H1 (cell line): ENCODE measurements around the gene TMEM39B. TPM values are rescaled to one million over a fixed set of nuclear protein-coding genes. Genes with fewer than 3 reads are reported as not detected.

Experiments used
- CTCF ChIA-PET: fragments of 300-600 bp; sonication (Branson Sonifier 250); formaldehyde crosslinking; loops from one replicate; lab custom pipeline; 2021; ENCODE audit not compliant: partially characterized antibody; lab: Charles Lee
- POLR2A ChIA-PET: fragments of 300-600 bp; sonication (Branson Sonifier 250); formaldehyde crosslinking; loops from one replicate; lab custom pipeline; 2021; ENCODE audit warnings: inconsistent platforms; ENCODE audit not compliant: partially characterized antibody; lab: Charles Lee
- DNase-seq, 2 experiments: peaks; one replicate each; pipeline versions ENCODE4 v3.0.0 to v3.0.0-alpha.2; 2010 to 2022; ENCODE audit warnings: low spot score in 2 of 2, low read depth in 1 of 2, mixed read lengths in 1 of 2
- FAIRE-seq: peaks from 2 replicates; lab custom pipeline; 2011; peaks lifted over from hg19 to GRCh38; lab: Jason Lieb, UNC
- H2AFZ ChIP-seq: 2 replicates; pipeline ENCODE4 v1.8.1; 2012; ENCODE audit warnings: low read length, inconsistent platforms
- H2AK5ac ChIP-seq: 2 replicates; pipeline ENCODE4 v1.6.1; 2013; ENCODE audit warnings: low read depth, low read length
- H2BK120ac ChIP-seq: replicated peaks from 2 replicates; pipeline ENCODE3; 2013; ENCODE audit warnings: low read depth, low read length, inconsistent platforms
- H2BK12ac ChIP-seq: 2 replicates; pipeline ENCODE4 v1.6.1; 2013; ENCODE audit warnings: low read depth, low read length
- H2BK15ac ChIP-seq: 2 replicates; pipeline ENCODE4 v1.6.1; 2013; ENCODE audit warnings: low read length
- H2BK20ac ChIP-seq: 2 replicates; pipeline ENCODE4 v1.6.1; 2013; ENCODE audit warnings: low read length
- H2BK5ac ChIP-seq: 2 replicates; pipeline ENCODE4 v1.6.1; 2013; ENCODE audit warnings: low read depth, low read length
- H3K14ac ChIP-seq: 2 replicates; pipeline ENCODE4 v1.6.1; 2013; ENCODE audit warnings: inconsistent platforms; ENCODE audit not compliant: insufficient read length
- H3K18ac ChIP-seq: 2 replicates; pipeline ENCODE4 v1.6.1; 2013; ENCODE audit warnings: low read length; ENCODE audit errors: extremely low read depth
- H3K23ac ChIP-seq: 2 replicates; pipeline ENCODE4 v1.6.1; 2013; ENCODE audit warnings: inconsistent platforms; ENCODE audit not compliant: insufficient read length
- H3K23me2 ChIP-seq: 2 replicates; pipeline ENCODE4 v1.6.1; 2013; ENCODE audit warnings: low read depth, low read length
- H3K27ac ChIP-seq: 2 replicates; pipeline ENCODE4 v1.6.1; 2011; ENCODE audit warnings: low read depth, low read length, inconsistent platforms
- H3K27me3 ChIP-seq, 4 experiments: replicated peaks in 1 of 4; 1 replicate in 1 of 4; 2 replicates in 3 of 4; pipeline versions ENCODE4 v1.6.1 to v1.8.1; 2011 to 2013; ENCODE audit warnings: low read length in 3 of 4, mild to moderate bottlenecking in 3 of 4, inconsistent platforms in 2 of 4, mixed read lengths in 2 of 4, moderate library complexity in 1 of 4; ENCODE audit not compliant: control insufficient read depth in 3 of 4, insufficient read depth in 3 of 4; ENCODE audit errors: extremely low read depth in 1 of 4
- H3K36me3 ChIP-seq, 4 experiments: 2 replicates each; pipeline versions ENCODE4 v1.6.1 to v1.8.1; 2011 to 2013; ENCODE audit warnings: mild to moderate bottlenecking in 4 of 4, low read length in 3 of 4, moderate library complexity in 2 of 4, control low read depth in 1 of 4, inconsistent platforms in 1 of 4; ENCODE audit not compliant: insufficient read depth in 4 of 4, control insufficient read depth in 2 of 4
- H3K4ac ChIP-seq: replicated peaks from 2 replicates; pipeline ENCODE3; 2013; ENCODE audit warnings: low read length, low read depth, mixed read lengths, inconsistent platforms; ENCODE audit not compliant: insufficient read length
- H3K4me1 ChIP-seq, 4 experiments: replicated peaks in 1 of 4; 1 replicate in 1 of 4; 2 replicates in 3 of 4; pipeline versions ENCODE4 v1.6.1 to v1.8.1; 2011 to 2013; ENCODE audit warnings: low read length in 3 of 4, inconsistent platforms in 2 of 4, mixed read lengths in 1 of 4; ENCODE audit not compliant: insufficient read depth in 4 of 4, control insufficient read depth in 3 of 4
- H3K4me2 ChIP-seq, 2 experiments: 2 replicates each; pipeline versions ENCODE4 v1.6.1 to v1.8.1; 2011 to 2013; ENCODE audit warnings: low read depth in 2 of 2, low read length in 2 of 2, control low read depth in 1 of 2, inconsistent platforms in 1 of 2, mild to moderate bottlenecking in 1 of 2; ENCODE audit not compliant: insufficient read depth in 1 of 2
- H3K4me3 ChIP-seq, 4 experiments: fragments of 200-600, 300-600 bp in 1 of 4; sonication (generic), shearing (Covaris generic), sonication (Bioruptor Twin) in 1 of 4; 2 replicates each; pipeline versions ENCODE4 v1.5.1 to v1.8.1; 2011 to 2016; ENCODE audit warnings: low read length in 4 of 4, low read depth in 3 of 4, control low read depth in 2 of 4, inconsistent platforms in 2 of 4, mild to moderate bottlenecking in 2 of 4, mixed read lengths in 1 of 4, moderate library complexity in 1 of 4; ENCODE audit not compliant: insufficient read depth in 2 of 4; ENCODE audit errors: extremely low read depth in 1 of 4
- H3K56ac ChIP-seq: replicated peaks from 2 replicates; pipeline ENCODE3; 2013; ENCODE audit warnings: low read depth, mild to moderate bottlenecking, mixed read lengths, low read length, inconsistent platforms; ENCODE audit not compliant: insufficient read length
- H3K79me1 ChIP-seq: 2 replicates; pipeline ENCODE4 v1.6.1; 2013; ENCODE audit warnings: low read depth, low read length, control low read depth
- H3K79me2 ChIP-seq, 2 experiments: 2 replicates each; pipeline versions ENCODE4 v1.6.1 to v1.8.1; 2012 to 2013; ENCODE audit warnings: low read length in 2 of 2, mild to moderate bottlenecking in 2 of 2, inconsistent platforms in 1 of 2; ENCODE audit not compliant: insufficient read depth in 2 of 2, control insufficient read depth in 1 of 2
- H3K9ac ChIP-seq, 4 experiments: replicated peaks in 1 of 4; 1 replicate in 1 of 4; 2 replicates in 3 of 4; pipeline versions ENCODE4 v1.6.1 to v1.8.1; 2011 to 2013; ENCODE audit warnings: low read depth in 3 of 4, low read length in 3 of 4, control low read depth in 2 of 4, mild to moderate bottlenecking in 2 of 4, moderate library complexity in 2 of 4, inconsistent platforms in 1 of 4; ENCODE audit errors: extremely low read depth in 1 of 4
- H3K9me3 ChIP-seq, 2 experiments: 2 replicates each; pipeline versions ENCODE4 v1.6.1 to v1.8.1; 2012 to 2013; ENCODE audit warnings: mild to moderate bottlenecking in 2 of 2, moderate library complexity in 2 of 2, control low read depth in 1 of 2, inconsistent platforms in 1 of 2, low read depth in 1 of 2, low read length in 1 of 2, mixed read lengths in 1 of 2; ENCODE audit not compliant: insufficient read depth in 2 of 2
- H4K20me1 ChIP-seq, 2 experiments: replicated peaks in 1 of 2; 2 replicates each; pipeline versions ENCODE3 to v1.8.1; 2011 to 2013; ENCODE audit warnings: inconsistent platforms in 2 of 2, low read length in 2 of 2, mild to moderate bottlenecking in 1 of 2; ENCODE audit not compliant: insufficient read depth in 2 of 2, control insufficient read depth in 1 of 2
- H4K5ac ChIP-seq: 2 replicates; pipeline ENCODE4 v1.6.1; 2013; ENCODE audit warnings: low read length, low read depth, mixed read lengths, inconsistent platforms; ENCODE audit not compliant: insufficient read length
- H4K8ac ChIP-seq: 2 replicates; pipeline ENCODE4 v1.8.0; 2013; ENCODE audit warnings: mild to moderate bottlenecking, moderate library complexity, low read length, inconsistent platforms; ENCODE audit not compliant: insufficient read depth; ENCODE audit errors: extremely low read depth
- H4K91ac ChIP-seq: replicated peaks from 2 replicates; pipeline ENCODE3; 2013; ENCODE audit warnings: low read length, mixed read lengths, inconsistent platforms; ENCODE audit not compliant: insufficient read length
- CBX8 ChIP-seq: fragments of 300-800, 300-1000 bp; sonication (generic); IDR thresholded peaks from 2 replicates; pipeline ENCODE4 v1.7.1; 2016; ENCODE audit warnings: low read depth, low read length, borderline replicate concordance
- CHD1 ChIP-seq: IDR thresholded peaks from 2 replicates; pipeline ENCODE4 v1.6.1; 2012; ENCODE audit warnings: low read depth, low read length, improper control_type of control experiment
- HDAC2 ChIP-seq, 2 experiments: fragments of 300-600 bp in 1 of 2; sonication (generic) in 1 of 2; IDR thresholded peaks; 2 replicates each; pipeline ENCODE4 v1.6.1; 2011 to 2012; ENCODE audit warnings: low read depth in 2 of 2, low read length in 2 of 2, mild to moderate bottlenecking in 2 of 2, moderate library complexity in 2 of 2, borderline replicate concordance in 1 of 2, inconsistent platforms in 1 of 2
- JUN ChIP-seq: IDR thresholded peaks from 2 replicates; pipeline ENCODE4 v1.6.1; 2011; ENCODE audit warnings: low read depth, mild to moderate bottlenecking, improper control_type of control experiment, low read length
- KDM1A ChIP-seq: fragments of 200-600, 300-600 bp; sonication (generic); IDR thresholded peaks from 2 replicates; pipeline ENCODE4 v1.7.1; 2016; ENCODE audit warnings: mild to moderate bottlenecking, low read length, borderline replicate concordance
- MAFK ChIP-seq: IDR thresholded peaks from 2 replicates; pipeline ENCODE4 v1.6.1; 2012; ENCODE audit warnings: low read depth, mild to moderate bottlenecking, improper control_type of control experiment, low read length
- NRF1 ChIP-seq: IDR thresholded peaks from 2 replicates; pipeline ENCODE4 v1.6.1; 2011; ENCODE audit warnings: mild to moderate bottlenecking, low read depth, low read length, improper control_type of control experiment
- POLR2AphosphoS5 ChIP-seq: IDR thresholded peaks from 2 replicates; pipeline ENCODE4 v1.6.1; 2011; ENCODE audit warnings: low read depth, low read length
- POU5F1 ChIP-seq: IDR thresholded peaks from 2 replicates; pipeline ENCODE4 v1.6.1; 2011; ENCODE audit warnings: low read depth, mild to moderate bottlenecking, low read length, moderate library complexity
- SRF ChIP-seq: IDR thresholded peaks from 2 replicates; pipeline ENCODE4 v1.6.1; 2011; ENCODE audit warnings: mild to moderate bottlenecking, low read depth, low read length, moderate library complexity
- WGBS, 2 experiments: shearing (Covaris generic) in 1 of 2; methylation state at CpG; one replicate each; pipeline versions ENCODE4 v1.1.6 to v1.1.7; 2013 to 2015; ENCODE audit warnings: low lambda C conversion rate in 2 of 2, mixed read lengths in 2 of 2, inconsistent platforms in 1 of 2, low coverage in 1 of 2, missing lambda C conversion rate in 1 of 2; ENCODE audit not compliant: insufficient replicate concordance in 2 of 2, insufficient coverage in 1 of 2, insufficient read length in 1 of 2; ENCODE audit errors: extremely low coverage in 1 of 2, missing lambda C conversion rate in 1 of 2; 5-methylcytosine and 5-hydroxymethylcytosine counted together
- polyA plus RNA-seq, 7 experiments: library from polyadenylated mRNA; depleted of rRNA in 3 of 7; stranded (reverse) in 5 of 7; unstranded in 2 of 7; fragments of >200 nt in 5 of 7; fragments of 200-250 nt in 2 of 7; gene quantifications; 1 replicate in 5 of 7; 2 replicates in 1 of 7; 4 replicates in 1 of 7; pipeline versions ENCODE4 v1.2.1 to v1.2.3, GENCODE V29; 2011 to 2013; ENCODE audit warnings: missing spikeins in 2 of 7, mixed read lengths in 2 of 7
- total RNA-seq: library from RNA; stranded (reverse); fragmentation: NEBNext Ultra II Directional; extraction: Animal tissue kit (Norgen Biotek cat#: 25700); gene quantifications from 2 replicates; pipeline ENCODE4 v1.2.1, GENCODE V29; 2021
- TF ChIP-seq, protein P1 (sequence below): IDR thresholded peaks from 2 replicates; pipeline ENCODE4 v1.6.1; 2011; ENCODE audit warnings: low read length, improper control_type of control experiment
- TF ChIP-seq, protein P2 (sequence below): IDR thresholded peaks from 2 replicates; pipeline ENCODE4 v1.6.1; 2012; ENCODE audit warnings: inconsistent platforms

The TMEM39B gene
- total and polyA plus RNA-seq, 2 of the 8 experiments (the other 6 are each of a cell fraction or from before 2014, with no cell fraction given): 25.3 to 32.7 TPM

DNA sequence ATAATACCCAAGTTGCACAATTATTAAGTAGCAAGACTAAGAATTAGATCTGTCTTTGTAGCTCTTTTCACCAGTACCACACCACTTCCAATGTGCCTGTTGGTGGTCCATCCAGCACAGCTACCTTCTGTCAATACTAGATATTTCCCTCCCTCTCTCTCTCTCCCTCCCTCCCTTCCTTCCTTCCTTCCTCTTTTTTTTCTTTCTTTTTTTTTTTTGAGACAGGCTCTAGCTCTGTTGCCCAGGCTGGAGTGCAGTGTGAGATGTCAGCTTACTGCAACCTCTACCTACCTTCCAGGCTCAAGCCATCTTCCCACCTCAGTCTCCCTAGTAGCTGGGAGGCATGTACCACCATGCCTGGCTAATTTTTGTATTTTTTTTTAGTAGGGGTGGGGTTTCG is 56.2 kb downstream of the TMEM39B start:
- Histone ChIP-seq H2AFZ (no peak overlapping the region), H3K4me3 (no peak overlapping the region), H2AK5ac (no peak overlapping the region), H3K56ac (no peak overlapping the region), H3K4me1 (peaks cover 0 to 3% (median 0%) of the 10 kb centered on the region in 4 experiments; a peak in 3 of 7 replicates), H3K23ac (no peak overlapping the region), H3K9me3 (no peaks in the 10 kb centered on the region), H3K36me3 (no peaks in the 10 kb centered on the region), H4K91ac (no peak overlapping the region), H3K79me1 (no peaks in the 10 kb centered on the region; the same call in 1 of the 2 replicates), H3K4ac (no peak overlapping the region), H3K9ac (no peak overlapping the region), H3K14ac (no peak overlapping the region), H2BK12ac (no peak overlapping the region), H3K27ac (no peak overlapping the region), H2BK5ac (no peak overlapping the region), H3K79me2 (peaks cover 0 to 58% of the 10 kb centered on the region in 2 experiments; a peak in 3 of 4 replicates), H2BK120ac (no peak overlapping the region), H4K5ac (no peak overlapping the region), H3K23me2 (no peaks in the 10 kb centered on the region), H3K27me3 (no peaks in the 10 kb centered on the region), H4K20me1 (peaks cover 0 to 2% of the 10 kb centered on the region in 2 experiments), H2BK20ac (no peak overlapping the region), H4K8ac (no peak overlapping the region), H2BK15ac (no peak overlapping the region), H3K4me2 (no peak overlapping the region), H3K18ac (no peak overlapping the region)
- POLR2A ChIA-PET: interaction anchor here (0.7 to 2.2 kb wide), 4 partner anchors 10 to 203 kb away, joined by 3 to 7 read pairs (median 4); no protein-coding TSS in a partner anchor
- DNase-seq (no peak), FAIRE-seq (no peak)
- WGBS, 2 experiments: 83% methylated on average over 1 of the region's 1 CpG; no CpG with 5 or more reads in 1 of the 2 experiments
- CTCF ChIA-PET: interaction anchor here (0.6 to 2.3 kb wide), 7 partner anchors 11 to 20 kb away, joined by 3 to 8 read pairs (median 6); no protein-coding TSS in a partner anchor
- TF ChIP-seq, protein P1, sequence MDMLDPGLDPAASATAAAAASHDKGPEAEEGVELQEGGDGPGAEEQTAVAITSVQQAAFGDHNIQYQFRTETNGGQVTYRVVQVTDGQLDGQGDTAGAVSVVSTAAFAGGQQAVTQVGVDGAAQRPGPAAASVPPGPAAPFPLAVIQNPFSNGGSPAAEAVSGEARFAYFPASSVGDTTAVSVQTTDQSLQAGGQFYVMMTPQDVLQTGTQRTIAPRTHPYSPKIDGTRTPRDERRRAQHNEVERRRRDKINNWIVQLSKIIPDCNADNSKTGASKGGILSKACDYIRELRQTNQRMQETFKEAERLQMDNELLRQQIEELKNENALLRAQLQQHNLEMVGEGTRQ: no peak
- TF ChIP-seq SRF (no peak), NRF1 (no peak), POU5F1 (no peak), MAFK (no peak), JUN (no peak), CBX8 (no peak), KDM1A (no peak), HDAC2 (IDR thresholded peaks at IDR 0.05; ENCODE audit: borderline replicate concordance in 1 of 2, low read depth in 2 of 2, low read length in 2 of 2) (no peak), POLR2AphosphoS5 (no peak), CHD1 (no peak)
- TF ChIP-seq, protein P2, sequence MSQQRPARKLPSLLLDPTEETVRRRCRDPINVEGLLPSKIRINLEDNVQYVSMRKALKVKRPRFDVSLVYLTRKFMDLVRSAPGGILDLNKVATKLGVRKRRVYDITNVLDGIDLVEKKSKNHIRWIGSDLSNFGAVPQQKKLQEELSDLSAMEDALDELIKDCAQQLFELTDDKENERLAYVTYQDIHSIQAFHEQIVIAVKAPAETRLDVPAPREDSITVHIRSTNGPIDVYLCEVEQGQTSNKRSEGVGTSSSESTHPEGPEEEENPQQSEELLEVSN: no peak
